Uterus (tissue), 2 donors: ENCODE data around the gene RAET1E.

ENCODE experiments used
- POLR2A ChIP-seq, 2 donors: fragments of 450-650 bp; IDR thresholded peaks; one replicate each; pipeline ENCODE4 v1.6.1; 2016; ENCODE audit warnings: antibody characterized with exemption in 2 of 2, mild to moderate bottlenecking in 1 of 2, moderate library complexity in 1 of 2
- TF ChIP-seq, protein P1 (sequence below), 4 experiments: fragments of 200-600 bp in 2 of 4; fragments of 450-650 bp in 2 of 4; sonication (generic) in 2 of 4; IDR thresholded peaks; one replicate each; pipeline ENCODE4 v1.5.1; 2016 to 2019; ENCODE audit warnings: antibody characterized with exemption in 4 of 4, mild to moderate bottlenecking in 2 of 4, moderate library complexity in 1 of 4

DNA sequence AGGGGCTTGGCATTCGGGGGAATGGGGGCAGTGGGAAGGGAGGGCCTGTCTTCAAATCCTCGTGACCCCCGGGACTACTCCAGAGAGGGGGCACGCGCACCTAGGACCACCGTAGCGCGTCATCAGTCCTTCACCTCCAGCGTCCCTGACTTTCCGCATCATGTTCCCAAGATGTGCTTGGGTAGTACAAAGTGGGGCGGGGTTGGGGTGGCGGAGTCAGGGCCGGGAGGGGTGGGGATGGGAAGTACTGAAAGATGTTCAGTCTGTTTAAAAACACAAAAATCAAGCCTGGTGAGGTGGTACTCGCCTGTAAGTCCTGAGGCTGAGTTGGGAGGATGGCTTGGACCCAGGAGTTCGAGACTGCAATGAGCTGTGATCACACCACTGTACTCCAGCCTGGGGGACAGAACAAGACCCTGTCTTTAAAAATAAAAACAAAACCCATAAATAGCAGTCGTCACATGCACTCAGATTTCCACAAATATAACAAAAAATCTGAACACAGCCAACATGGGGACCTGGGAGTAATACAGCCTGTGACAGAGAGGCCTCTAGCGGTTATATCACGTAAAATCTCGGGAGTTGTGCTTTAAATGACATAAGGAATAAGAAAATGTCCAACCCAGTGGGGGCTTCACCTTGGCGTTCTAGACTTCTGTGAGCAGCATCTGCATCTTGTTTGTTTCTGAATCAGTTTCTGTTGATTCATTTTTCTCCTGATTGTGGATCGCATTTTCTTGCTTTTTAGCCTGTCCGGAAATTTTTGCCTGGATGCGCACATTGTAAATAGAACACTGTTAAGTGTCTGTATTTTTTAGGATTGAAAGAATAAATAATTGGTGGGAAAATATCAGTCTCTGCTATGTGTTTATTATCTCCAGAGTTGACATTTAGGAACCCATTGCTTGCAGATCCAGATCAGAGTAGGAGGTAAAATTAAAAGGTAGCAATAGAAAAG lies 33.1 kb downstream of the RAET1E start:
- TF ChIP-seq, protein P1, sequence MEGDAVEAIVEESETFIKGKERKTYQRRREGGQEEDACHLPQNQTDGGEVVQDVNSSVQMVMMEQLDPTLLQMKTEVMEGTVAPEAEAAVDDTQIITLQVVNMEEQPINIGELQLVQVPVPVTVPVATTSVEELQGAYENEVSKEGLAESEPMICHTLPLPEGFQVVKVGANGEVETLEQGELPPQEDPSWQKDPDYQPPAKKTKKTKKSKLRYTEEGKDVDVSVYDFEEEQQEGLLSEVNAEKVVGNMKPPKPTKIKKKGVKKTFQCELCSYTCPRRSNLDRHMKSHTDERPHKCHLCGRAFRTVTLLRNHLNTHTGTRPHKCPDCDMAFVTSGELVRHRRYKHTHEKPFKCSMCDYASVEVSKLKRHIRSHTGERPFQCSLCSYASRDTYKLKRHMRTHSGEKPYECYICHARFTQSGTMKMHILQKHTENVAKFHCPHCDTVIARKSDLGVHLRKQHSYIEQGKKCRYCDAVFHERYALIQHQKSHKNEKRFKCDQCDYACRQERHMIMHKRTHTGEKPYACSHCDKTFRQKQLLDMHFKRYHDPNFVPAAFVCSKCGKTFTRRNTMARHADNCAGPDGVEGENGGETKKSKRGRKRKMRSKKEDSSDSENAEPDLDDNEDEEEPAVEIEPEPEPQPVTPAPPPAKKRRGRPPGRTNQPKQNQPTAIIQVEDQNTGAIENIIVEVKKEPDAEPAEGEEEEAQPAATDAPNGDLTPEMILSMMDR (IDR thresholded peaks at IDR 0.05): peak; percentile 69 to 81 (median 74)
- no peak for TF ChIP-seq POLR2A (IDR thresholded peaks at IDR 0.05)
